ENCODE results near the gene ERAS.

ERAS gene

DNA sequence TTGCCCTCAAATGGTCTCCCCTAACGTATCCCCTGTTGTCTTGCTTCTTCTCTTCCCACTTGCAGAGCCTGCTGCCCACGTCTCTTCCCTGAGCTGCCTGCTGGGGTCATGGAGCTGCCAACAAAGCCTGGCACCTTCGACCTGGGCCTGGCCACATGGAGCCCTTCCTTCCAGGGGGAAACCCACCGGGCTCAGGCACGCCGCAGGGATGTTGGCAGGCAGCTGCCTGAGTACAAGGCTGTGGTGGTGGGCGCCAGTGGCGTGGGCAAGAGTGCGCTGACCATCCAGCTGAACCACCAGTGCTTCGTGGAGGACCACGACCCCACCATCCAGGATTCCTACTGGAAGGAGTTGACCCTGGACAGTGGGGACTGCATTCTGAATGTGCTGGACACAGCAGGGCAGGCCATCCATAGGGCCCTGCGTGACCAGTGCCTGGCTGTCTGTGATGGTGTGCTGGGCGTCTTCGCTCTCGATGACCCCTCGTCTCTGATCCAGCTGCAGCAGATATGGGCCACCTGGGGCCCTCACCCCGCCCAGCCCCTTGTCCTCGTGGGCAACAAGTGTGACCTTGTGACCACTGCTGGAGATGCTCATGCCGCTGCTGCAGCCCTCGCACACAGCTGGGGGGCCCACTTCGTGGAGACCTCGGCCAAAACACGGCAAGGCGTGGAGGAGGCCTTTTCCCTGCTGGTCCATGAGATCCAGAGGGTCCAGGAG lies 2.9 kb downstream of the ERAS start:
- Histone ChIP-seq H3K9ac (ENCODE audit: low read length) (no peak overlapping the region), H4K5ac (ENCODE audit: low read length) (no peak overlapping the region), H3K79me2 (ENCODE audit: control insufficient read depth, insufficient read depth, low read length) (no peaks in the 10 kb centered on the region), H3K27ac (ENCODE audit: low read depth, low read length) (no peak overlapping the region), H4K8ac (ENCODE audit: low read depth, low read length) (no peak overlapping the region), H3K36me3 (ENCODE audit: control insufficient read depth, insufficient read depth, low read length) (no peaks in the 10 kb centered on the region), H3K79me1 (ENCODE audit: low read length) (no peaks in the 10 kb centered on the region), H3K27me3 (ENCODE audit: insufficient read depth, low read length, poor library complexity) (peaks cover 5% of the 10 kb centered on the region), H3K4ac (ENCODE audit: low read depth, low read length) (no peak overlapping the region), H3K23ac (ENCODE audit: low read length) (no peak overlapping the region), H2AK5ac (ENCODE audit: low read length) (no peak overlapping the region), H3K4me3 (ENCODE audit: low read length) (no peak overlapping the region), H2BK5ac (ENCODE audit: low read length) (no peak overlapping the region), H3K4me2 (ENCODE audit: low read length) (no peak overlapping the region), H3K18ac (ENCODE audit: low read length) (no peak overlapping the region), H2BK120ac (ENCODE audit: low read depth, low read length) (no peak overlapping the region), H3K4me1 (ENCODE audit: control insufficient read depth, low read depth, low read length) (no peaks in the 10 kb centered on the region), H3K56ac (ENCODE audit: low read length) (no peak overlapping the region), H2BK15ac (replicated peaks; ENCODE audit: low read depth) (no peak overlapping the region)
- no CpG with 5 or more reads among the region's 24 CpGs for WGBS (ENCODE audit: extremely low coverage, insufficient coverage, low lambda C conversion rate)
- DNase-seq = no peak

DNA sequence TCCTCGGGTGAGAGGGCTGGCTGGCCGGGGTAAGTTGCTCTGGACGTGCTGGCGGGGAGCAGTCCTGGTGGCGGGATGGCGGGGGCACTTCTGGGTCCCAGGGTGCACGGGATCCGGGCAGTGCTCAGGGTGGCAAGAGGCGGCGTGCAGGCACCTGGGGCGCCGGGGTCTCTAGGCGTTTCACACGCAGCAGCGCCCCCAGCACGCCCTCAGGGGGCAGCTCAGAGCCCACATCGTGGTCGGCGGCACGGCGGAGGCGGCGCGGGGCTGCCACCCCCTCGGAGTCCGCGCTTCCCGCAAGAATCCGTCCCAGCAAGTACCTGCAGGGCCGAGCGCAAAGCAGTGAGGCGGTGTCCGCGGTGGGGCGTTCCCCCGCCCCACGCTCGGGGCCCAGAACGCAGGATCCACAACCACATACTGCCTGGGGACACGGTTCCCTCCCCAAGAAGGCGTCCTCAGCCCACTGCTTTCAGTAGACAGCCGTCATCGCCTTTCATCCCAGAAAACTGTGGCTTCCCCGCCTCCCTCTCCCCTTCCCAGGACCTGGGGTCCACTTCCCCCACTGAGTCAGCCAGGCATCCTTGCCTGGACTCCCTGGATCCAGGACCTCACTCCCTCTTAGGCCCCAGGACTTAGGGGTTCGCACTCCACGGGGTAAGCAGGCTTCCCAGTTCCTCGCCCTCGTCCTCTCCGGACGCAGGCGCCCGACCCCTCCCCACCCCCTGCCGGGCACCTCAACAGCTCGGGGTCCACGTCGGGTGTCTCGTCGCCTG lies 5.0 kb downstream of the ERAS start:
- Histone ChIP-seq H3K79me2 (ENCODE audit: control insufficient read depth, insufficient read depth, low read length) (no peaks in the 10 kb centered on the region), H3K4me1 (ENCODE audit: control insufficient read depth, low read depth, low read length) (no peaks in the 10 kb centered on the region), H3K56ac (ENCODE audit: low read length) (peak overlapping the region; percentile 70), H3K23ac (ENCODE audit: low read length) (no peak overlapping the region), H3K36me3 (ENCODE audit: control insufficient read depth, insufficient read depth, low read length) (no peaks in the 10 kb centered on the region), H3K18ac (ENCODE audit: low read length) (no peak overlapping the region), H3K4me2 (ENCODE audit: low read length) (no peak overlapping the region), H3K27me3 (ENCODE audit: insufficient read depth, low read length, poor library complexity) (peaks cover 15% of the 10 kb centered on the region), H4K8ac (ENCODE audit: low read depth, low read length) (no peak overlapping the region), H2BK5ac (ENCODE audit: low read length) (no peak overlapping the region), H3K4ac (ENCODE audit: low read depth, low read length) (no peak overlapping the region), H2BK15ac (replicated peaks; ENCODE audit: low read depth) (no peak overlapping the region), H3K27ac (ENCODE audit: low read depth, low read length) (no peak overlapping the region), H3K9ac (ENCODE audit: low read length) (peak overlapping the region; percentile 32), H2BK120ac (ENCODE audit: low read depth, low read length) (no peak overlapping the region), H2AK5ac (ENCODE audit: low read length) (no peak overlapping the region), H4K5ac (ENCODE audit: low read length) (no peak overlapping the region), H3K4me3 (ENCODE audit: low read length) (no peak overlapping the region), H3K79me1 (ENCODE audit: low read length) (no peaks in the 10 kb centered on the region)
- no peak for DNase-seq
- no CpG with 5 or more reads among the region's 58 CpGs for WGBS (ENCODE audit: extremely low coverage, insufficient coverage, low lambda C conversion rate)

DNA sequence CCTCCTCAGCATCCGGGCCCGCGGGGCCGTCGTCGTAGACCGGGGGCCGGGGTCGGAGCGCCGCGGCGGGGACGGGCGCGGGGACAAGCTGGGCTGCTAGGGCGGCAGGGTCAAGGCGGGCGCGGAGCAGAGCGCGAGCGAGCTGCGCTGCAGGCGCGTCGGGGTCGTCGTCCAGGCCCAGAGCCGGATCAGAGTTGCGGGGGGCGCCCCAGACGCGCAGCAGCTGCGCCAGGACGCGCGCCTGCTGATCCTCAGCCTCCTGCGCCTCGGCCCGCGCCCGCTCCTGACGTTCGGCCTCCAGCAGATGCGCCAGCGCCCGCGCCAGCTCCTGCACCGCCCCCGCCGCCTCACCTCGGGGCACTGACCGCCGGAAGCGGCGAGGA lies 5.6 kb downstream of the ERAS start:
- H3K79me1 ChIP-seq (ENCODE audit: low read length) = no peaks in the 10 kb centered on the region
- no peak overlapping the region for H3K9ac ChIP-seq (ENCODE audit: low read length)
- H3K23ac ChIP-seq (ENCODE audit: low read length) = no peak overlapping the region
- no peaks in the 10 kb centered on the region for H3K36me3 ChIP-seq (ENCODE audit: control insufficient read depth, insufficient read depth, low read length)
- no peak overlapping the region for H2BK15ac ChIP-seq (replicated peaks; ENCODE audit: low read depth)
- H2BK5ac ChIP-seq (ENCODE audit: low read length) = no peak overlapping the region
- no CpG with 5 or more reads among the region's 57 CpGs for WGBS (ENCODE audit: extremely low coverage, insufficient coverage, low lambda C conversion rate)
- no peaks in the 10 kb centered on the region for H3K79me2 ChIP-seq (ENCODE audit: control insufficient read depth, insufficient read depth, low read length)
- no peak overlapping the region for H4K8ac ChIP-seq (ENCODE audit: low read depth, low read length)
- DNase-seq = no peak
- no peak overlapping the region for H3K4ac ChIP-seq (ENCODE audit: low read depth, low read length)
- no peak overlapping the region for H3K27ac ChIP-seq (ENCODE audit: low read depth, low read length)
- no peaks in the 10 kb centered on the region for H3K4me1 ChIP-seq (ENCODE audit: control insufficient read depth, low read depth, low read length)
- H2AK5ac ChIP-seq (ENCODE audit: low read length) = no peak overlapping the region
- no peak overlapping the region for H2BK120ac ChIP-seq (ENCODE audit: low read depth, low read length)
- no peak overlapping the region for H3K4me3 ChIP-seq (ENCODE audit: low read length)
- H3K56ac ChIP-seq (ENCODE audit: low read length) = peak overlapping the region; percentile 56
- H3K18ac ChIP-seq (ENCODE audit: low read length) = no peak overlapping the region
- H3K4me2 ChIP-seq (ENCODE audit: low read length) = no peak overlapping the region
- peaks cover 15% of the 10 kb centered on the region for H3K27me3 ChIP-seq (ENCODE audit: insufficient read depth, low read length, poor library complexity)
- no peak overlapping the region for H4K5ac ChIP-seq (ENCODE audit: low read length)

DNA sequence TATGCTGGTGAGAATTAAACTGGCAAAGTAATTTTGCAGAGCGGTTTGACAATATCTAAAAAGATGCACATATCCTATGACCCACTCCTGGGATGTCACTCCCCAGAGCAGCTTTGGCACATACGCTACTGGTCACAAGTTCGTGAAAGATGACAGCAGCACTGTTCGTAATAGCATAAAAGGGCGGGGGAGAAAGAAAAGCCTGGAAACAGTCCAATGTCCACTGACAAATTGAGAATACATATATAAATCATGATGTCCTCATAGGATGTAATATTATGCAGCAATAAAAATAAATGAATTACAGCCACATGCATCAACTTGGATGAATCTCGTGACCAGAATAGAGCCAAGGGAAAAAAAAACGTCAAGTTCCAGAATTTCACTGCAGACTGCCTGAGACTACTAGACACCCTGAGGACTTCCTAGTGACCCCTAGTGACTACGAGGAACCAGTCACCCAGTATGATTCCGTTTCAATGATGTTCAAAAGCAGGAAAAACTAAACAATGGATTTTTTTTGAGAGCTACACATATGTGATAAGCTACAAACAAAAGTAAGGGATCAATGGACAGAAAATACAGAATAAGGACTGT lies 7.3 kb downstream of the ERAS start:
- Histone ChIP-seq H3K4me2 (ENCODE audit: low read length) (no peak overlapping the region), H4K5ac (ENCODE audit: low read length) (no peak overlapping the region), H3K79me1 (ENCODE audit: low read length) (no peaks in the 10 kb centered on the region), H3K27ac (ENCODE audit: low read depth, low read length) (no peak overlapping the region), H3K9ac (ENCODE audit: low read length) (no peak overlapping the region), H4K8ac (ENCODE audit: low read depth, low read length) (no peak overlapping the region), H3K4ac (ENCODE audit: low read depth, low read length) (no peak overlapping the region), H2BK5ac (ENCODE audit: low read length) (no peak overlapping the region), H2AK5ac (ENCODE audit: low read length) (no peak overlapping the region), H3K79me2 (ENCODE audit: control insufficient read depth, insufficient read depth, low read length) (no peaks in the 10 kb centered on the region), H3K27me3 (ENCODE audit: insufficient read depth, low read length, poor library complexity) (peaks cover 15% of the 10 kb centered on the region), H3K36me3 (ENCODE audit: control insufficient read depth, insufficient read depth, low read length) (no peaks in the 10 kb centered on the region), H3K23ac (ENCODE audit: low read length) (no peak overlapping the region), H3K56ac (ENCODE audit: low read length) (no peak overlapping the region), H2BK15ac (replicated peaks; ENCODE audit: low read depth) (no peak overlapping the region), H3K4me1 (ENCODE audit: control insufficient read depth, low read depth, low read length) (no peaks in the 10 kb centered on the region), H2BK120ac (ENCODE audit: low read depth, low read length) (no peak overlapping the region), H3K4me3 (ENCODE audit: low read length) (no peak overlapping the region), H3K18ac (ENCODE audit: low read length) (no peak overlapping the region)
- WGBS (ENCODE audit: extremely low coverage, insufficient coverage, low lambda C conversion rate) = no CpG with 5 or more reads among the region's 9 CpGs
- no peak for DNase-seq

DNA sequence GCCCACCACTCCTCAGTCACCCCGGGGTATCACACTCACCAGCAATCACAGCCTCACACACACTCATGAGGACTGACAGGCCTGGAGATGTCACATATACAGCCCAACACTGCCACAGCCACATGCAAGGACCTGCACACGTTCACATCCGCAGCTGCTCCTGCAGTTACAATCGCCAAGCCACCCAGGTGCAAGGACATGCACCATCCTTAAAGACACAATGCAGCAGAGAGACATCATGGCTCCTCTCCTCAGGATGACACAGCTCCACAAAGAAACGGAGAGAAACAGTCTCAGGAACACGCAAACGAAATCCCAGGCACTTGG lies 8.0 kb downstream of the ERAS start:
- Histone ChIP-seq H3K79me2 (ENCODE audit: control insufficient read depth, insufficient read depth, low read length) (no peaks in the 10 kb centered on the region), H3K23ac (ENCODE audit: low read length) (no peak overlapping the region), H3K4ac (ENCODE audit: low read depth, low read length) (no peak overlapping the region), H4K5ac (ENCODE audit: low read length) (no peak overlapping the region), H3K4me2 (ENCODE audit: low read length) (no peak overlapping the region), H4K8ac (ENCODE audit: low read depth, low read length) (no peak overlapping the region), H3K79me1 (ENCODE audit: low read length) (no peaks in the 10 kb centered on the region), H3K56ac (ENCODE audit: low read length) (no peak overlapping the region), H2BK15ac (replicated peaks; ENCODE audit: low read depth) (no peak overlapping the region), H3K36me3 (ENCODE audit: control insufficient read depth, insufficient read depth, low read length) (no peaks in the 10 kb centered on the region), H3K27me3 (ENCODE audit: insufficient read depth, low read length, poor library complexity) (peaks cover 15% of the 10 kb centered on the region), H3K9ac (ENCODE audit: low read length) (no peak overlapping the region), H2BK120ac (ENCODE audit: low read depth, low read length) (no peak overlapping the region), H3K18ac (ENCODE audit: low read length) (no peak overlapping the region), H3K27ac (ENCODE audit: low read depth, low read length) (no peak overlapping the region), H3K4me3 (ENCODE audit: low read length) (no peak overlapping the region), H3K4me1 (ENCODE audit: control insufficient read depth, low read depth, low read length) (no peaks in the 10 kb centered on the region), H2BK5ac (ENCODE audit: low read length) (no peak overlapping the region), H2AK5ac (ENCODE audit: low read length) (no peak overlapping the region)
- no peak for DNase-seq
- no CpG with 5 or more reads among the region's 7 CpGs for WGBS (ENCODE audit: extremely low coverage, insufficient coverage, low lambda C conversion rate)
